GM23338 (cell line): ENCODE results near the gene LATS1. TPM values are rescaled to one million over a fixed set of nuclear protein-coding genes. Genes with fewer than 3 reads are reported as not detected.

Source experiments
- ATAC-seq: fragments of 200-7000 bp; cut with Tn5 transposase; 3 replicates; pipeline ENCODE4 v1.9.1; 2020
- DNase-seq: peaks from one replicate; pipeline ENCODE4 v3.0.0-alpha.2; 2015; ENCODE audit warnings: low spot score
- H2AFZ ChIP-seq: fragments of 200-600 bp; sonication (generic); 2 replicates; pipeline ENCODE4 v1.8.0; 2016; ENCODE audit warnings: antibody characterized with exemption, mild to moderate bottlenecking, moderate library complexity
- H3F3A ChIP-seq: fragments of 200-600 bp; sonication (generic); replicated peaks from 2 replicates; pipeline ENCODE4 v1.8.0; 2017; ENCODE audit warnings: antibody characterized with exemption, mixed run types, low read depth
- H3K27ac ChIP-seq: fragments of 200-600 bp; sonication (generic); 2 replicates; pipeline ENCODE4 v1.6.1; 2016; ENCODE audit warnings: low read depth
- H3K27me3 ChIP-seq: fragments of 200-600 bp; sonication (generic); 2 replicates; pipeline ENCODE4 v1.8.0; 2016; ENCODE audit warnings: mild to moderate bottlenecking, mixed run types, moderate library complexity; ENCODE audit not compliant: insufficient read depth
- H3K36me3 ChIP-seq: fragments of 200-600 bp; sonication (generic); 2 replicates; pipeline ENCODE4 v1.8.0; 2016; ENCODE audit warnings: mild to moderate bottlenecking; ENCODE audit not compliant: insufficient read depth
- H3K4me1 ChIP-seq: fragments of 200-600 bp; sonication (generic); 2 replicates; pipeline ENCODE4 v1.8.0; 2016; ENCODE audit warnings: mild to moderate bottlenecking, moderate library complexity; ENCODE audit not compliant: insufficient read depth
- H3K4me2 ChIP-seq: fragments of 200-600 bp; sonication (generic); 2 replicates; pipeline ENCODE4 v1.7.1; 2017; ENCODE audit warnings: mixed run types
- H3K4me3 ChIP-seq: fragments of 200-600 bp; sonication (generic); 2 replicates; pipeline ENCODE4 v1.6.1; 2016; ENCODE audit warnings: mixed run types
- H3K79me2 ChIP-seq: fragments of 200-600 bp; sonication (generic); replicated peaks from 2 replicates; pipeline ENCODE4 v1.8.0; 2017; ENCODE audit warnings: mild to moderate bottlenecking; ENCODE audit not compliant: insufficient read depth
- H3K9me2 ChIP-seq: fragments of 200-600 bp; sonication (generic); 2 replicates; pipeline ENCODE4 v1.8.0; 2017; ENCODE audit not compliant: insufficient read depth
- H4K20me1 ChIP-seq: fragments of 200-600 bp; sonication (generic); replicated peaks from 2 replicates; pipeline ENCODE4 v1.8.0; 2017; ENCODE audit warnings: mild to moderate bottlenecking; ENCODE audit not compliant: insufficient read depth
- H3K27ac Mint-ChIP-seq: 2 replicates; pipeline ENCODE4 v1.8.0; 2020; ENCODE audit warnings: inconsistent platforms, mild to moderate bottlenecking, moderate library complexity, mixed read lengths
- H3K27me3 Mint-ChIP-seq: 3 replicates; pipeline ENCODE4 v1.8.0; 2022; ENCODE audit warnings: low read depth, mild to moderate bottlenecking, moderate library complexity, mixed read lengths, inconsistent platforms; ENCODE audit not compliant: insufficient read depth, poor library complexity
- H3K36me3 Mint-ChIP-seq: 3 replicates; pipeline ENCODE4 v1.8.0; 2021; ENCODE audit warnings: low read depth, mild to moderate bottlenecking, inconsistent platforms, moderate library complexity, mixed read lengths
- H3K4me1 Mint-ChIP-seq: 3 replicates; pipeline ENCODE4 v1.8.0; 2020; ENCODE audit warnings: mild to moderate bottlenecking, inconsistent platforms, mixed read lengths
- H3K4me3 Mint-ChIP-seq: 3 replicates; pipeline ENCODE4 v1.8.0; 2021; ENCODE audit warnings: moderate library complexity, mild to moderate bottlenecking, inconsistent platforms, mixed read lengths
- H3K9me3 Mint-ChIP-seq: 3 replicates; pipeline ENCODE4 v1.8.0; 2020; ENCODE audit warnings: moderate library complexity, mild to moderate bottlenecking, inconsistent platforms, mixed read lengths
- CREB1 ChIP-seq: fragments of 250-450 bp; sonication (Bioruptor Pico); IDR thresholded peaks from 2 replicates; pipeline ENCODE4 v1.5.0; 2020; ENCODE audit warnings: low read depth, mild to moderate bottlenecking, moderate library complexity
- EZH2 ChIP-seq: fragments of 200-600 bp; sonication (generic); IDR thresholded peaks from one replicate; pipeline ENCODE4 v1.8.0; 2017; ENCODE audit warnings: antibody characterized with exemption, mild to moderate bottlenecking, low read depth; ENCODE audit not compliant: unreplicated experiment
- EZH2phosphoT487 ChIP-seq: fragments of 200-600 bp; sonication (generic); IDR thresholded peaks from one replicate; pipeline ENCODE4 v1.8.1; 2018; ENCODE audit warnings: antibody characterized with exemption; ENCODE audit not compliant: unreplicated experiment
- JUNB ChIP-seq: IDR thresholded peaks from one replicate; pipeline ENCODE4 v1.6.1; 2016; ENCODE audit warnings: antibody characterized with exemption; ENCODE audit not compliant: unreplicated experiment
- NANOG ChIP-seq: IDR thresholded peaks from 2 replicates; pipeline ENCODE4 v1.6.1; 2016; ENCODE audit warnings: antibody characterized with exemption, borderline replicate concordance
- POLR2AphosphoS5 ChIP-seq: IDR thresholded peaks from 2 replicates; pipeline ENCODE4 v1.6.1; 2016; ENCODE audit warnings: antibody characterized with exemption, low read depth
- STAT1 ChIP-seq: IDR thresholded peaks from one replicate; pipeline ENCODE4 v1.6.1; 2016; ENCODE audit warnings: antibody characterized with exemption; ENCODE audit not compliant: unreplicated experiment
- ZNF114 ChIP-seq: fragments of 250-450 bp; sonication (Bioruptor Pico); IDR thresholded peaks from 2 replicates; pipeline ENCODE4 v1.5.0; 2020; ENCODE audit warnings: mild to moderate bottlenecking, moderate library complexity
- ZNF331 ChIP-seq: fragments of 250-450 bp; sonication (Bioruptor Pico); IDR thresholded peaks from 2 replicates; pipeline ENCODE4 v1.5.0; 2020; ENCODE audit warnings: low read depth, mild to moderate bottlenecking, moderate library complexity
- polyA plus RNA-seq: library from polyadenylated mRNA; unstranded; fragments of >200 nt; fragmentation: Nextera tagmentation; extraction: Ambion mirVana; gene quantifications from 2 replicates; pipeline ENCODE4 v1.2.1, GENCODE V29; 2016
- total RNA-seq: library from RNA; depleted of rRNA; stranded (reverse); fragments of >200 nt; shearing (Covaris generic); gene quantifications from 2 replicates; pipeline ENCODE4 v1.2.3, GENCODE V29; 2014
- TF ChIP-seq, protein P1 (sequence below), 2 experiments: fragments of 200-600 bp in 1 of 2; sonication (generic) in 1 of 2; conservative IDR thresholded peaks; 2 replicates each; pipeline versions ENCODE4 v1.5.1 to v1.6.1; 2016 to 2017; ENCODE audit warnings: antibody characterized with exemption in 2 of 2, low read depth in 2 of 2, mild to moderate bottlenecking in 2 of 2, moderate library complexity in 1 of 2
- TF ChIP-seq, protein P2 (sequence below): IDR thresholded peaks from 2 replicates; pipeline ENCODE4 v1.6.1; 2016; ENCODE audit warnings: antibody characterized with exemption
- TF ChIP-seq, protein P3 (sequence below): fragments of 250-450 bp; sonication (Bioruptor Pico); IDR thresholded peaks from 2 replicates; pipeline ENCODE4 v1.5.0; 2020; ENCODE audit warnings: mild to moderate bottlenecking, moderate library complexity
- TF ChIP-seq, protein P4 (sequence below): IDR thresholded peaks from one replicate; pipeline ENCODE4 v1.6.1; 2018; ENCODE audit warnings: antibody characterized with exemption; ENCODE audit not compliant: unreplicated experiment

The LATS1 gene
- total and polyA plus RNA-seq, 2 experiments from 2014 or later: 7.5 to 18.8 TPM

DNA sequence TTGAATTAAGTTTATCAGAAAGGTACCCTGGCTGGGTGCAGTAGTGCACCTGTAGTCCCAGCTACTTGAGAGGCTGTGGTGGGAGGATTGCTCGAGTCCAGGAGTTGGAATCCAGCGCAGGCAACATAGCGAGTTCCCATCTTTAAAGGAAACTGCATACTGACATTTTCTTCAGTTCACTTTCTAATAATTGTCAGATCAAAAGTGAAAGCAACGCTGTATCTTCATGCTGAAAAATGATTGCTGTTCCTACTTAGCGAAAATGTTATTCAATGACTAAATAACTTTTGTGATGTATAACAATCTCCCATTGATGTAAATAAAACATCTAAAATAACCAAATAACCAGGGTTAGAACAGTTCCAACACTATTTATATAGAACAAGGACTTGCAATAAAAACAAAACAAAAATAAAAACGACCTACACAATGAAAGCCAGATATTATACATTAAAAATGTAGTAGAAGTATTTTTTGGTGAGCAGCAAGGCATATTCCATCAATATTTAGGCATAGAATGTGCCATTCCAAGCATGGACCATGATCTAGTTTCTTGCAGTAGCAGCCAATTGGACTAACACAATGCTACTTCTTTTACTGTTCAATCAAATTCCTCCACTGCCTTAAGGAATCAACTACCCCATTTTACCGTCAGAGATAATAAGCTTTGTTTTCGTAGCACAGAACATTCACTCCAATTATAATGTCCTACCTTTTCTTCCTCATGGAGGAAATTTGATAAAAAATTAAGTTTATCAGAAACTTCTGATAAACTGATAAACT lies 1.5 kb downstream of the LATS1 start:
- Histone ChIP-seq H2AFZ (no peak overlapping the region), H3K4me1 (no peaks in the 10 kb centered on the region), H3K4me2 (peak overlapping the region; percentile 77), H3K27ac (0 out of 2 replicates have a peak overlapping the region, but pooled peaks have one; percentile 96), H3F3A (no peaks in the 10 kb centered on the region; the same call in 1 of the 2 replicates), H4K20me1 (peaks cover 5% of the 10 kb centered on the region; the same call in 1 of the 2 replicates), H3K79me2 (peaks cover 75% of the 10 kb centered on the region), H3K27me3 (no peaks in the 10 kb centered on the region), H3K36me3 (no peaks in the 10 kb centered on the region), H3K9me2 (no peaks in the 10 kb centered on the region), H3K4me3 (peak overlapping the region; percentile 80)
- Mint-ChIP-seq H3K9me3 (no peaks in the 10 kb centered on the region), H3K4me3 (peak overlapping the region; percentile 85), H3K27me3 (peaks cover 1% of the 10 kb centered on the region), H3K27ac (peak overlapping the region; percentile 32; the same call in 1 of the 2 replicates), H3K4me1 (peaks cover 15% of the 10 kb centered on the region), H3K36me3 (peaks cover 4% of the 10 kb centered on the region; the same call in 2 of the 3 replicates)
- DNase-seq (no peak), ATAC-seq (no peak)
- TF ChIP-seq ZNF114 (no peak), EZH2phosphoT487 (no peak), STAT1 (no peak), POLR2AphosphoS5 (no peak), ZNF331 (no peak), CREB1 (CRISPR knock-in tag) (no peak), JUNB (no peak), EZH2 (no peak), NANOG (no peak)
- TF ChIP-seq, protein P1, sequence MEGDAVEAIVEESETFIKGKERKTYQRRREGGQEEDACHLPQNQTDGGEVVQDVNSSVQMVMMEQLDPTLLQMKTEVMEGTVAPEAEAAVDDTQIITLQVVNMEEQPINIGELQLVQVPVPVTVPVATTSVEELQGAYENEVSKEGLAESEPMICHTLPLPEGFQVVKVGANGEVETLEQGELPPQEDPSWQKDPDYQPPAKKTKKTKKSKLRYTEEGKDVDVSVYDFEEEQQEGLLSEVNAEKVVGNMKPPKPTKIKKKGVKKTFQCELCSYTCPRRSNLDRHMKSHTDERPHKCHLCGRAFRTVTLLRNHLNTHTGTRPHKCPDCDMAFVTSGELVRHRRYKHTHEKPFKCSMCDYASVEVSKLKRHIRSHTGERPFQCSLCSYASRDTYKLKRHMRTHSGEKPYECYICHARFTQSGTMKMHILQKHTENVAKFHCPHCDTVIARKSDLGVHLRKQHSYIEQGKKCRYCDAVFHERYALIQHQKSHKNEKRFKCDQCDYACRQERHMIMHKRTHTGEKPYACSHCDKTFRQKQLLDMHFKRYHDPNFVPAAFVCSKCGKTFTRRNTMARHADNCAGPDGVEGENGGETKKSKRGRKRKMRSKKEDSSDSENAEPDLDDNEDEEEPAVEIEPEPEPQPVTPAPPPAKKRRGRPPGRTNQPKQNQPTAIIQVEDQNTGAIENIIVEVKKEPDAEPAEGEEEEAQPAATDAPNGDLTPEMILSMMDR (conservative IDR thresholded peaks at IDR 0.05; ENCODE audit: low read depth in 2 of 2): no peak
- TF ChIP-seq, protein P2, sequence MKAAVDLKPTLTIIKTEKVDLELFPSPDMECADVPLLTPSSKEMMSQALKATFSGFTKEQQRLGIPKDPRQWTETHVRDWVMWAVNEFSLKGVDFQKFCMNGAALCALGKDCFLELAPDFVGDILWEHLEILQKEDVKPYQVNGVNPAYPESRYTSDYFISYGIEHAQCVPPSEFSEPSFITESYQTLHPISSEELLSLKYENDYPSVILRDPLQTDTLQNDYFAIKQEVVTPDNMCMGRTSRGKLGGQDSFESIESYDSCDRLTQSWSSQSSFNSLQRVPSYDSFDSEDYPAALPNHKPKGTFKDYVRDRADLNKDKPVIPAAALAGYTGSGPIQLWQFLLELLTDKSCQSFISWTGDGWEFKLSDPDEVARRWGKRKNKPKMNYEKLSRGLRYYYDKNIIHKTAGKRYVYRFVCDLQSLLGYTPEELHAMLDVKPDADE: no peak
- TF ChIP-seq, protein P3, sequence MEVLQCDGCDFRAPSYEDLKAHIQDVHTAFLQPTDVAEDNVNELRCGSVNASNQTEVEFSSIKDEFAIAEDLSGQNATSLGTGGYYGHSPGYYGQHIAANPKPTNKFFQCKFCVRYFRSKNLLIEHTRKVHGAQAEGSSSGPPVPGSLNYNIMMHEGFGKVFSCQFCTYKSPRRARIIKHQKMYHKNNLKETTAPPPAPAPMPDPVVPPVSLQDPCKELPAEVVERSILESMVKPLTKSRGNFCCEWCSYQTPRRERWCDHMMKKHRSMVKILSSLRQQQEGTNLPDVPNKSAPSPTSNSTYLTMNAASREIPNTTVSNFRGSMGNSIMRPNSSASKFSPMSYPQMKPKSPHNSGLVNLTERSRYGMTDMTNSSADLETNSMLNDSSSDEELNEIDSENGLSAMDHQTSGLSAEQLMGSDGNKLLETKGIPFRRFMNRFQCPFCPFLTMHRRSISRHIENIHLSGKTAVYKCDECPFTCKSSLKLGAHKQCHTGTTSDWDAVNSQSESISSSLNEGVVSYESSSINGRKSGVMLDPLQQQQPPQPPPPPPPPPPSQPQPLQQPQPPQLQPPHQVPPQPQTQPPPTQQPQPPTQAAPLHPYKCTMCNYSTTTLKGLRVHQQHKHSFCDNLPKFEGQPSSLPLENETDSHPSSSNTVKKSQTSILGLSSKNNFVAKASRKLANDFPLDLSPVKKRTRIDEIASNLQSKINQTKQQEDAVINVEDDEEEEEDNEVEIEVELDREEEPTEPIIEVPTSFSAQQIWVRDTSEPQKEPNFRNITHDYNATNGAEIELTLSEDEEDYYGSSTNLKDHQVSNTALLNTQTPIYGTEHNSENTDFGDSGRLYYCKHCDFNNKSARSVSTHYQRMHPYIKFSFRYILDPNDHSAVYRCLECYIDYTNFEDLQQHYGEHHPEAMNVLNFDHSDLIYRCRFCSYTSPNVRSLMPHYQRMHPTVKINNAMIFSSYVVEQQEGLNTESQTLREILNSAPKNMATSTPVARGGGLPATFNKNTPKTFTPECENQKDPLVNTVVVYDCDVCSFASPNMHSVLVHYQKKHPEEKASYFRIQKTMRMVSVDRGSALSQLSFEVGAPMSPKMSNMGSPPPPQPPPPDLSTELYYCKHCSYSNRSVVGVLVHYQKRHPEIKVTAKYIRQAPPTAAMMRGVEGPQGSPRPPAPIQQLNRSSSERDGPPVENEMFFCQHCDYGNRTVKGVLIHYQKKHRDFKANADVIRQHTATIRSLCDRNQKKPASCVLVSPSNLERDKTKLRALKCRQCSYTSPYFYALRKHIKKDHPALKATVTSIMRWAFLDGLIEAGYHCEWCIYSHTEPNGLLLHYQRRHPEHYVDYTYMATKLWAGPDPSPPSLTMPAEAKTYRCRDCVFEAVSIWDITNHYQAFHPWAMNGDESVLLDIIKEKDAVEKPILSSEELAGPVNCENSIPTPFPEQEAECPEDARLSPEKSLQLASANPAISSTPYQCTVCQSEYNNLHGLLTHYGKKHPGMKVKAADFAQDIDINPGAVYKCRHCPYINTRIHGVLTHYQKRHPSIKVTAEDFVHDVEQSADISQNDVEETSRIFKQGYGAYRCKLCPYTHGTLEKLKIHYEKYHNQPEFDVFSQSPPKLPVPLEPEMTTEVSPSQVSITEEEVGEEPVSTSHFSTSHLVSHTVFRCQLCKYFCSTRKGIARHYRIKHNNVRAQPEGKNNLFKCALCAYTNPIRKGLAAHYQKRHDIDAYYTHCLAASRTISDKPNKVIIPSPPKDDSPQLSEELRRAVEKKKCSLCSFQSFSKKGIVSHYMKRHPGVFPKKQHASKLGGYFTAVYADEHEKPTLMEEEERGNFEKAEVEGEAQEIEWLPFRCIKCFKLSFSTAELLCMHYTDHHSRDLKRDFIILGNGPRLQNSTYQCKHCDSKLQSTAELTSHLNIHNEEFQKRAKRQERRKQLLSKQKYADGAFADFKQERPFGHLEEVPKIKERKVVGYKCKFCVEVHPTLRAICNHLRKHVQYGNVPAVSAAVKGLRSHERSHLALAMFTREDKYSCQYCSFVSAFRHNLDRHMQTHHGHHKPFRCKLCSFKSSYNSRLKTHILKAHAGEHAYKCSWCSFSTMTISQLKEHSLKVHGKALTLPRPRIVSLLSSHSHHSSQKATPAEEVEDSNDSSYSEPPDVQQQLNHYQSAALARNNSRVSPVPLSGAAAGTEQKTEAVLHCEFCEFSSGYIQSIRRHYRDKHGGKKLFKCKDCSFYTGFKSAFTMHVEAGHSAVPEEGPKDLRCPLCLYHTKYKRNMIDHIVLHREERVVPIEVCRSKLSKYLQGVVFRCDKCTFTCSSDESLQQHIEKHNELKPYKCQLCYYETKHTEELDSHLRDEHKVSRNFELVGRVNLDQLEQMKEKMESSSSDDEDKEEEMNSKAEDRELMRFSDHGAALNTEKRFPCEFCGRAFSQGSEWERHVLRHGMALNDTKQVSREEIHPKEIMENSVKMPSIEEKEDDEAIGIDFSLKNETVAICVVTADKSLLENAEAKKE (CRISPR knock-in tag): no peak
- TF ChIP-seq, protein P4, sequence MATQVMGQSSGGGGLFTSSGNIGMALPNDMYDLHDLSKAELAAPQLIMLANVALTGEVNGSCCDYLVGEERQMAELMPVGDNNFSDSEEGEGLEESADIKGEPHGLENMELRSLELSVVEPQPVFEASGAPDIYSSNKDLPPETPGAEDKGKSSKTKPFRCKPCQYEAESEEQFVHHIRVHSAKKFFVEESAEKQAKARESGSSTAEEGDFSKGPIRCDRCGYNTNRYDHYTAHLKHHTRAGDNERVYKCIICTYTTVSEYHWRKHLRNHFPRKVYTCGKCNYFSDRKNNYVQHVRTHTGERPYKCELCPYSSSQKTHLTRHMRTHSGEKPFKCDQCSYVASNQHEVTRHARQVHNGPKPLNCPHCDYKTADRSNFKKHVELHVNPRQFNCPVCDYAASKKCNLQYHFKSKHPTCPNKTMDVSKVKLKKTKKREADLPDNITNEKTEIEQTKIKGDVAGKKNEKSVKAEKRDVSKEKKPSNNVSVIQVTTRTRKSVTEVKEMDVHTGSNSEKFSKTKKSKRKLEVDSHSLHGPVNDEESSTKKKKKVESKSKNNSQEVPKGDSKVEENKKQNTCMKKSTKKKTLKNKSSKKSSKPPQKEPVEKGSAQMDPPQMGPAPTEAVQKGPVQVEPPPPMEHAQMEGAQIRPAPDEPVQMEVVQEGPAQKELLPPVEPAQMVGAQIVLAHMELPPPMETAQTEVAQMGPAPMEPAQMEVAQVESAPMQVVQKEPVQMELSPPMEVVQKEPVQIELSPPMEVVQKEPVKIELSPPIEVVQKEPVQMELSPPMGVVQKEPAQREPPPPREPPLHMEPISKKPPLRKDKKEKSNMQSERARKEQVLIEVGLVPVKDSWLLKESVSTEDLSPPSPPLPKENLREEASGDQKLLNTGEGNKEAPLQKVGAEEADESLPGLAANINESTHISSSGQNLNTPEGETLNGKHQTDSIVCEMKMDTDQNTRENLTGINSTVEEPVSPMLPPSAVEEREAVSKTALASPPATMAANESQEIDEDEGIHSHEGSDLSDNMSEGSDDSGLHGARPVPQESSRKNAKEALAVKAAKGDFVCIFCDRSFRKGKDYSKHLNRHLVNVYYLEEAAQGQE: no peak
